ENCODE data around the gene COBL.

Gene COBL

DNA sequence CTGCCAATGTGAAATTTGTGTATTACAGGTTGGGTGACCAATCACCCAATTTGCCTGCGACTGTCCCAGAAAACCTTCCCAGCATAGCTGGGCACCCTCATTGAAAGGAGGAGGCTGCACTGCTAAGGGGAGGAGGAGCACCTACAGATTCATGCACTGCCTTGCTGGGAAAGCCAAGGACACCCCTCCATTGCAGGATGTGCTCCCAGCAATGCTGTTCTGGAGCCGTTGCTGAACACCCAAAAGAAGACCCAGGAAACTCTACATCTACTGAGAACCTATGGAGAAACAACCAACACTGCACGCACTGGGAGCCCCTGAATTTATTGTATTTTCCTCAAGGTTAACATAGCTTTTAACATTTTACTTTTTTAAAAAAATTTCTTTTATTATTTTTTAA is 295.7 kb downstream of the COBL start:
- H3K4me3 ChIP-seq (ENCODE audit: low read depth in 1 of 2, low read length in 1 of 2) = no peak overlapping the region
- H3K36me3 ChIP-seq = no peaks in the 10 kb centered on the region
- H3K27ac ChIP-seq = no peak overlapping the region
- no peaks in the 10 kb centered on the region for H3K4me1 ChIP-seq (ENCODE audit: control insufficient read depth in 1 of 2, insufficient read depth in 1 of 2, low read depth in 1 of 2, low read length in 1 of 2)
- H3K27me3 ChIP-seq = no peaks in the 10 kb centered on the region
- H3K9me3 ChIP-seq = no peaks in the 10 kb centered on the region
- TF ChIP-seq, protein P1, sequence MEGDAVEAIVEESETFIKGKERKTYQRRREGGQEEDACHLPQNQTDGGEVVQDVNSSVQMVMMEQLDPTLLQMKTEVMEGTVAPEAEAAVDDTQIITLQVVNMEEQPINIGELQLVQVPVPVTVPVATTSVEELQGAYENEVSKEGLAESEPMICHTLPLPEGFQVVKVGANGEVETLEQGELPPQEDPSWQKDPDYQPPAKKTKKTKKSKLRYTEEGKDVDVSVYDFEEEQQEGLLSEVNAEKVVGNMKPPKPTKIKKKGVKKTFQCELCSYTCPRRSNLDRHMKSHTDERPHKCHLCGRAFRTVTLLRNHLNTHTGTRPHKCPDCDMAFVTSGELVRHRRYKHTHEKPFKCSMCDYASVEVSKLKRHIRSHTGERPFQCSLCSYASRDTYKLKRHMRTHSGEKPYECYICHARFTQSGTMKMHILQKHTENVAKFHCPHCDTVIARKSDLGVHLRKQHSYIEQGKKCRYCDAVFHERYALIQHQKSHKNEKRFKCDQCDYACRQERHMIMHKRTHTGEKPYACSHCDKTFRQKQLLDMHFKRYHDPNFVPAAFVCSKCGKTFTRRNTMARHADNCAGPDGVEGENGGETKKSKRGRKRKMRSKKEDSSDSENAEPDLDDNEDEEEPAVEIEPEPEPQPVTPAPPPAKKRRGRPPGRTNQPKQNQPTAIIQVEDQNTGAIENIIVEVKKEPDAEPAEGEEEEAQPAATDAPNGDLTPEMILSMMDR (IDR thresholded peaks at IDR 0.05) = no peak

DNA sequence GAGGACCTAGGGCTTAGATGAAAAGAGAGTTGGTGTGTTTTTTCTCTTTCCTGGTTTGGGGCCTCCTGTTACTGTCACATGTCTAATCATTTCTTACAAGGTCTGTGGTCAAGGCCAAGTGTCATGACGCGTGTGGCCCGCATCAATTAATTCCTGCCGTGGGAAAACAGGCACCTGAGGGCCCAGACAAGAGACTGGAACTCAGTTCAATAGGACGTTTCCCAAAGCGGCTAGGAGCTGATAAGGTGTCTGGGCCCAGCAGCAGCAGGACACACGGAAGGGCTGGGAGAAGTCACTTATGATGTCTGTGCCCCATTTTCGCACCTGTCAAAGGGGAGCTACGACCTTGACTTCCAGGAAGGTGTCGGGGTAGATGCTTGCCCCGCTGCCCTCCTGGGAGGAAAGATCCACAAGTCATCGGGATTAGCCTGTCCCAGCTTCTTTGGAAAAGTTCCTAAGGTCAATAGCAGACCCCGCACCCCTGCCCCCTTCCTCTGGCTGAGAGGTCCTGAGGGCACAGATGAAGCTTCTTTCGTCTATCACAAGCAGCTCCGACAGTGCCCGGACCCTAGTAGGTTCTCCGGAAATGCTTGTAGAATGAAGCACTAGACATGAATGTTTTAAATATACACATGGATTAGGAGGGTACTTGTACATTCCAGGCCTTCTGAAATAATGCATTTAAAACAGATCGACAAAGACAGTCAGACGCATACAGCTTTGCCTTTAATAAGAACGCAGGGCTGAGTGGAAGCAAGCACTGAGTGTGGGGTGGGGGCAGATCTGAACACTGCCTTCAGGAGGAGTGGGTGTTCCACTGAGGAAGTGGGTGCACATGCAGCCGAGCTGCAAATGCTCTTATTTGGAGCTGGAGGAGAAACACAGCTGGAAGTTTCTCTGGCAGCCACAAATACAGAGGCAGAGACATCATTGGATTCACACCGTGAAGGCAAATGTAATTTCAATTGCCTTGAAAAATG is 296.4 kb downstream of the COBL start:
- Histone ChIP-seq H3K4me3 (ENCODE audit: low read depth in 1 of 2, low read length in 1 of 2) (no peak overlapping the region), H3K27ac (no peak overlapping the region), H3K36me3 (no peaks in the 10 kb centered on the region), H3K4me1 (ENCODE audit: control insufficient read depth in 1 of 2, insufficient read depth in 1 of 2, low read depth in 1 of 2, low read length in 1 of 2) (no peaks in the 10 kb centered on the region), H3K9me3 (no peaks in the 10 kb centered on the region), H3K27me3 (no peaks in the 10 kb centered on the region)
- TF ChIP-seq, protein P1 (IDR thresholded peaks at IDR 0.05) = no peak

DNA sequence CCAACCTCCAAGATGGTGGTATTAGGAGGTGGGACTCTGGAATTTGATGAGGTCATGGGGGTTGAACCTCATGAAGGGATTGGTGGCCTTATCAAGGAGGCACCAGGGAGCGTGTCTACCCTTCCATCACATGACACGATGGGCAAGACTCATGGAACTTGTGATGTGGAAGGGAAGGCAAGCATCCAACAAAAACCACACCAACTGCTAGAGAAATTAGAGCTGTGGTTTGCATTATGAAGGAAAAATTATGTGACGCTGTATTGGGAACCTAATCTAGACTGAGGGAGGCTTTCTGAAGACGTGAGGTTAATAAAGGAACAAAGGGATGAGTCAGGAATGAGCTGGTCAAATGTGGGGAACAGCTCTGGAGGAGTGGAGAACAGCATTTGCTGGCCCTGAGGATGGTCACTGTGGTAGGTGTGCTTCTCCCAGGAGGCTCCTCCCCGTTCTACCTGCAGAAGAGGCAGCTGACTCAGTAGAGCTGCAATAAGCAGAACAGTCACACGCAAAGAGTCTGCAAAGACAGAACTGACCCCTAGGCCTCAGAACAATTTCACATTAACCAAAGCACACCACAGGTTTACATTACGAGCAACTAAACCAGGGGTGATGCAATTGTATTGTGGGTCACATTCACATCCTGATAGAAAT is 297.3 kb downstream of the COBL start:
- TF ChIP-seq, protein P1 (IDR thresholded peaks at IDR 0.05) = no peak
- Histone ChIP-seq H3K4me3 (ENCODE audit: low read depth in 1 of 2, low read length in 1 of 2) (no peak overlapping the region), H3K4me1 (ENCODE audit: control insufficient read depth in 1 of 2, insufficient read depth in 1 of 2, low read depth in 1 of 2, low read length in 1 of 2) (no peaks in the 10 kb centered on the region), H3K9me3 (no peaks in the 10 kb centered on the region), H3K36me3 (no peaks in the 10 kb centered on the region), H3K27ac (no peak overlapping the region), H3K27me3 (no peaks in the 10 kb centered on the region)

DNA sequence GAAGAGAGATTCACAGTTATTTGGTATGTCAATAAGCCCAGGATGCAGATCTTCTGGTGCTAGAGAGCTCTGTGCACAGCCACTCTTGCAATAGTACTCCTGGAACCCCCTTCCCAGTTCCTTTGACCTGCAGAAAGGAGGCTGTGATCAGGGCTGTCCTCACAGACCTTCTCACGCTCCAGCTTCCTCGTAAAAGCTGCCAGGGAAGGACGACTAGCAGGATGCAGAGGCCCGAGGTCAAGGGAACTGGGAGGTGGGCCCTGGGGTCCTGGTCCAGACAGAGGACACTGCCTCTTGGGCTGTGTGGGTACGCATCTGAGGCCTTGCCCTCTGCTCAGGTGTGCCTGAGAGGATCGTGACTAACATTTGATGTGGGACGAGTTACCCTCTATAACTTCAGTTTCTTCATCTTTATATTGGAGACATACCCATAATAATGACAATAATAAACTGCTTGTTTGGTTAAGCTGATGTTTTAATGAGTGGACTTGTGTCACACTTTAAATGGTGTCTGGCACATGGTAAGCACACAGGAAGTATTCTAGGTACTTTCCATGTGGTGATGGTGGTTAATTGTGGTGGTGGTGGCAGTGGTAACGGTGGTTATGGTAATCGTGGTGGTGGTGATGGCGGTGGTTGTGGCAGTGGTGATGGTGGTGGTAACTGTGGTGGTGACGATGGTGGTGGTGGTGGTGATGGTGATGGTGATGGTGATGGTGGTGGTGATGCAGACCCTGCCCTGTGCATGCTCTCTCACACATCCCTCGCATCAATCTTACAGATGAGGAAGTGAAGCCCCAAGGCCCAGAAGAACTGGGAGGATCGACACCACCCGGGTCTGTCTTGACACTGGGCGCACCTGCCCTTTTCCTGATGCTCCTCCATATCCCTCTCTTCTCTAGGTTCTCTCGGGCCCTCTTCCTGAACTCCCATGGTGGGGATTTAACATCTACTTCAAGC is 298.8 kb downstream of the COBL start:
- TF ChIP-seq, protein P1 (IDR thresholded peaks at IDR 0.05) = no peak
- Histone ChIP-seq H3K4me3 (ENCODE audit: low read depth in 1 of 2, low read length in 1 of 2) (no peak overlapping the region), H3K4me1 (ENCODE audit: control insufficient read depth in 1 of 2, insufficient read depth in 1 of 2, low read depth in 1 of 2, low read length in 1 of 2) (no peaks in the 10 kb centered on the region), H3K27ac (no peak overlapping the region), H3K27me3 (no peaks in the 10 kb centered on the region), H3K36me3 (no peaks in the 10 kb centered on the region), H3K9me3 (no peaks in the 10 kb centered on the region)

DNA sequence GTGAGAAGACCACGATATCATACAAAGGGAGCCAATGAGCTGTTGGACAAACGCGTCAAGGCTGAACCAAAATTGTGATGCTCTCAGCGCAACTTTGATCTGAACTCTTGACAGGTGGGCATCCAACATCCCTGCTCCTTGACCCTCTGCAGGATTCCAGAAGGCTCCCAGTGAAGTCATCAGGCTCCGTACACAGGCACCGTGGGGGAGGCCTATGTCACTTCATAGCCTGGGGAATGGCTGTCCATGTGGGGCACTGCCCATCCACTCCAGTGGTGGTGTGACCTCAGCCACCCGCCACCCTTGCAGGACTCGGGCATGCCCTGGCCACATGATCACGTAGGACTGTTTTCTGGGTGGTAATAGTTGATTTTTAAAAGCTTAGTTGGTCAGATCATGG is 300.1 kb downstream of the COBL start:
- Histone ChIP-seq H3K27me3 (no peaks in the 10 kb centered on the region), H3K4me3 (ENCODE audit: low read depth in 1 of 2, low read length in 1 of 2) (no peak overlapping the region), H3K36me3 (no peaks in the 10 kb centered on the region), H3K9me3 (no peaks in the 10 kb centered on the region), H3K4me1 (ENCODE audit: control insufficient read depth in 1 of 2, insufficient read depth in 1 of 2, low read depth in 1 of 2, low read length in 1 of 2) (no peaks in the 10 kb centered on the region), H3K27ac (no peak overlapping the region)
- TF ChIP-seq, protein P1 (IDR thresholded peaks at IDR 0.05) = no peak
